Activated CD8-positive, alpha-beta memory T cell treated with anti-CD3 and anti-CD28 coated beads for 1 hour (primary cell): ENCODE results near the gene TFB2M.

Experiments used
- DNase-seq, 2 donors: peaks; one replicate each; pipeline ENCODE4 v3.0.0-alpha.2; 2020; ENCODE audit warnings: low read depth in 1 of 2; ENCODE audit errors: extremely low read depth in 1 of 2

The TFB2M gene

DNA sequence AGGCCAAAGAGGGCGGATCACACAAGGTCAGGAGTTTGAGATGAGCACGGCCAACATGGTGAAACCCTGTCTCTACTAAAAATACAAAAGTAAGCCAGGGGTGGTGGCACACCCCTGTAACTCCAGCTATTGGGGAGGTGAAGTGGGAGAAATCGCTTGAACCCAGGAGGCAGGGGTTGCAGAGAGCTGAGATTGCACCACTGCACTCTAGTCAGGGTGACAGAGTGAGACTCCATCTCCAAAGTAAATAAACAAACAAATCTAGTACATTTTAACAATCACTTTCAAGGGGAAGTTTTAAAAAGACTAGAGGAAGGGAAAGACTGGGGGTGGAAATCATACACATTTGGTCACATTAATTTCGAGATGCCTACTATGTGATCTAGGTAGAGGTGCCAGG, 6.8 kb downstream of the TFB2M start:
- no peak for DNase-seq

DNA sequence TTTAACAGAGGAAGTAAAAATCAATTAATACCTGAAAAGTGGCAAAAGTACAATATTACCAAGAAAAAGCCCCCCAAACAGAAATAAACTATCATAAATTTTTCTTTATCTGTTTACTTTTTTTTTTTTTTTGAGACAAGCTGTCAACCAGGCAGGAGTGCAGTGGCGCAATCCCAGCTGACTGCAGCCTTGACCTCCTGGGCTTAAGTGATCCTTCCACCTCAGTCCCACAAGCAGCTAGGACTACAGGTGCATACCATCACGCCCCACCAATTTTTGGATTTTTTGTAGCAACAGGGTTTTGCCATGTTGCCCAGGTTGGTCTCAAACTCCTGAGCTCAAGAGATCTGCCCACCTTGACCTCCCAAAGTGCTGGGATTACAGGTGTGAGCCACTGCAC, 8.0 kb downstream of the TFB2M start:
- no peak for DNase-seq

DNA sequence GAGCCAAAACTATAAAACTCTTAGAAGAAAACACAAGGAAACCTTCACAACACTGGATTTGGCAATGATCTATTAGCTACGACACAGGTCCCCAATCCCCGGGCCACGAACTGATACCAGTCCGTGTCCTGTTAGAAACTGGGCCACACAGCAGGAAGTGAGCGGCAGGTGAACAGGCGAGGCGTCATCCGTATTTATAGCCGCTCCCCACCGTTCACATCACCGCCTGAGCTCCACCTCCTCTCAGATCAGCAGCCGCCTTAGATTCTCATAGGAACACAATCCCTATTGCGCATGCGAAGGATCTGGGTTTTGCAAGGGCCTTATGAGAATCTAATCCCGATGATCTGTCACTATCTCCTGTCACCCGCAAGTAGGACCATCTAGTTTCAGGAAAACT, 11.9 kb downstream of the TFB2M start:
- DNase-seq, result no peak

DNA sequence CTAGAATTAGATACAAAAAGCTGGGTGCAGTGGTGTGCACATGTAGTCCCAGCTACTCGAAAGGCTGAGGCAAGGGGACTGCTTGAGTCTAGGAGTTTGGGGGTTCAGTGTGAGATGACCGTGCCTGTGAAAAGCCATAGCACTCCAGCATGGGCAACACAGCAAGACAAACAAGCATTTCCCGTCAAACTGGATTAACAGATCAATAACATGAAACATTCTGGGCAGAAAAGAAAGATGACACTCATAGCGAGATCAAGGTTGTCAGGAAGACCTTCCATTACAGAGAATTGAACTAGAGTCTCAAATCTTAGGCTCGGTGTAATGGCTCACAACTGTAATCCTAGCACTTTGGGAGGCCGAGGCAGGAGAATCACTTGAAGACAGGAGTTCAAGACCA, 14.0 kb downstream of the TFB2M start:
- no peak for DNase-seq

DNA sequence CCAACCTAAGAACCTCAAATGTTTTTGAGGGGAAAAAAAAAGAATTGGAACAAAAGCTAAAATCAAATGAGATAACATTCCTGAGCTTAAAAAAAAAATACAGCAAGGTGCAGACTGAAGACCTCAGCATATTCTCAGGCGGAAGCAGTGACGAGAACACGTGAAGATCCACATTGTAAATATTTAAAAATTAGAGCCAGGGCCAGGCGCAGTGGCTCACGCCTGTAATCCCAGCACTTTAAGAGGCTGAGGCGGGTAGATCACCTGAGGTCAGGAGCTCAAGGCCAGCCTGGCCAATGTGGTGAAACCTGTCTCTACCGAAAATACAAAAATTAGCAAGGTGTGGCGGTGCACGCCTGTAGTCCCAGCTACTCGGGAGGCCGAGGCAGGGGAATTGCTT, 15.7 kb downstream of the TFB2M start:
- DNase-seq, result no peak

DNA sequence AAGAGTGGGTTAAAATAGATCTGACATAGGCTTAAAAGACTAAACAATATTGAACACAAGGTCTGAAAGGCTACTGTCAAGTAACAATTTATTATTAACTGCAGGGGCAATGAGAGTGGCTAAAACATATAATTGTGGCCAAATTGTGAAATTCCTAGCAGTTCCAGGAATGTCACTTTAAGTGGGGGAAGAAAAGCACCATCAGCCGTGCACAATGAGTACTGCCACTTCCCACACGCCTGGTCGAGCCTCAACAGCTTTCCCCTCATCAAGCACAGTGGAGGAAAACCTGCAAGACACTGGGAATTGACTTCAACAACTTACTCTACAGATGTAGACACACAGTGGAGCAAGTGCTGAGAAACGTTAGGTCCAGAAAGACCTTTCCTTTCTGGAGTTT, 16.4 kb downstream of the TFB2M start:
- DNase-seq, result no peak

DNA sequence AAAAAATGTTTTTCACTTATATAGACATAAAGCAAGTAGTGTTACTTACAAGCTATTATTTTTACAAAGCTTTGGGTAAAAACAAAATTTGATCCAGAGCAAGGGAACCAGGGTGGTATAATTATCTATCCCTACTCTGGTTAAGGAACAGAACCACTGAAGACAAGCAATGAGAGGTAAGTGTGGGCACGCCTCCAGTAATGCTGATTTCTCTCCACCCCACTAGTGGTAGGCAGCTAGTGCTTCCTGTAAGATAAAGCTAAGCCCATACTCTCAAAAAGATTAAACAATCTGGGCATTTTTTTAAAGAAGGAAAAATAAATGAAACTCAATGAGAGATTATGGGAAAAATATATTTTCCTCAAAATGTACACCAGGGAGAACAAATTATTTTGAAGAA, 22.1 kb downstream of the TFB2M start:
- DNase-seq, result no peak

DNA sequence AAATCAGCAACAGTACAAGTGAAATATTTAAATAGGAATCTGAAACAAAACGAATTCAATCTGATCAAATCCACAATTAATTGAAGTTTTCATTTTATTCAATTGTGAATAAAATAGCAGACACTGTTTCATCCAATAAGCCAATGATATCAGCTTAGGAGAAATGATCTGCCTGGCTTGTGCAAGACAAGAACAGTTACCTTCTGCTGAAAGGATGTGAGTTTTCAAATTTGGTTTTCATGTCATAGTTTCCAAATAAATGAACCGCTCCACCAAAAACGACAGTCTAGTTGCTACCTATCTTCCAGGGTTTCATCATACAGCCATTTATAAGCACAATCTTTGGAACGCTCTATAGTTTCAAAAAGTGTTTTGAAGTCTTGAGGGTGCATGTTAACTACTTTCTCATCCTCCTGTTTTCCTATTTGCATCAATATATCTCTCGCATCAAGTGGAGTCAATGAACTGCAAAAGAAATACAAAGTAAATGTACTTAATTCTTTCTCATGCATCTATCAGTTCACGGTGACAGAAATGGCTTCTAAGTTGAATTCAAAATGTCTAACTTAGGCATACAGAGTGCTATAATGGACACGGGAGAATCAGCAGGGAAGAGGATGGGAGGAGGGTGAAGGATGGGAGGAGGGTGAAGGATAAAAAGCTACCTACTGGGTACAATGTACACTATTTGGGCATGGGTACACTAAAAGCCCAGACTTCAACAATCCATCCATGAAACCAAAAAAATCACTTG, 25.1 kb downstream of the TFB2M start:
- no peak for DNase-seq

DNA sequence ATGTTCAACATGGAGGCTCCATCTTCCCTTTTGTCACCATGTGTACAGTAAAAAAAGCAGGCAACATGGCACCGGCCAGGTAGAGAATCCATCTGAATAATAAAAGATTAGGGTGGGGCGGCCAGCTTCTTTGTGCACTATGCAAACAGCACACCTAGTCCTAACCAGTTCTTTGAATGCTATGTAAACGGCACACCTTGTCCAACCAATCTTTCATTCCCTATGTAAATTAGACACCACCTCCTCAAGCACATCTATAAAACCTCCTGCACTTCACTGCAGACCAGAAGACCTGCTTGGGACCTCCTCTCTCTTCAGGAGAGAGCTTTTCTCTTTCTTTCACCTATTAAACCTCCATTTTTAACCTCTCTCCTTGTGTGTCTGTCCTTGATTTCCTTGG, 28.2 kb downstream of the TFB2M start:
- DNase-seq, result no peak

DNA sequence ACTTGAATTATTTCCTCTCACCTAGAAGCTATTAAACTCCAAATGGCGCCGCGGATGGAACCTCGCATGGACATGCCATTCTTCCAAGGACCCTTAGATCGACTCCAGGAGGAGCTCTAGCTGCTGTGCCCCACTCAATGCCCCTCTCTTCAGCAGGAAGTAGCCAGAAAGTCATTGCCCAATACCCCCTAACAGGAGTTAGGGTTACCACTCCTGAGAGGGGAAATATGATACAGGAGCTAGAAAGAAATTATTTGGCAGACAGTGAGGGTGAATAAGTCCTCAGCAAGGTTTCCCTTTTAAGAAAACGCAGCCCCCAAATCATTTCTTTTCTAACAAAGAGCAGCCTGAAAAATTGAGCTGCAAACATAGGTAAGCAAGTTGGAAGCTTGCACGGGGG, 28.6 kb downstream of the TFB2M start:
- DNase-seq, result no peak

DNA sequence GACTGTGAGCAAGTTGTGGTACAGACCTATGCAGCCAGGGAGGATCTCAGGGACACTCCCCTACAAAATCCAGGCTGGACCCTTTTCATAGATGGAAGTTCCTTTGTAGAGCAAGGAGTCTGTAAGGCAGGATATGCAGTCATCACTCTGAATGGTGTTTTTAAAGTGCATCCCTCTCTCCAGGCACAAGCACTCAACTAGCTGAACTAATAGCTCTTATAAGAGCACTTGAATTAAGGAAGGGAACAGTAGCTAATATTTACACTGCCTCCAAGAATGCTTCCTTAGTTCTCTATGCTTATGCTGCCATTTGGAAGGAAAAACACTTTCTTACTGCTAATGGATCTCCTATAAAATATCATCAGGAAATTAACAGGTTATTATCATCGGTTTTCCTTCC, 31.9 kb downstream of the TFB2M start:
- no peak for DNase-seq

DNA sequence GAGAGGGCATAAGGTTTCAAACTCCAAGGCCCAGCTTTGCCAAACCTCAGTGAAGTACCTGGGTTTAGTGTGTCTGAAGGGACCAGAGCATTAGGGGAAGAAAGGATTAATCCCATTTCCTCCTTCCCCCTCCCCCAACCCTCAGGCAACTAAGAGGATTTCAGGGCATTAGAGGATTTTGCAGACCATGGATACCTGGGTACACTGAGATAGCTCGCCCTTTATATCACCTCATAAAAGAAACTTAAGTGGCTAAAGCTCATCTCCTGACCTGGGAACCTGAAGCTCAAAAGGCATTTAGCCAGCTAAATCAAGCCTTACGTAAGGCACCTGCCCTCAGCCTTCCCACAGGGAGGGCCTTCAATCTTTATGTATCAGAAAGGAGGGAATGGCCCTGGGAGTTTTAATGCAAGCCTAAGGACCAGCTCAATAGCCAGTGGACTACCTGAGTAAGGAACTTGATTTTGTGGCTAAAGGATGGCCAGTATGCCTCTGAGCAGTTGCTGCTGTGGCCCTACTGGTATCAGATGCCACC, 32.6 kb downstream of the TFB2M start:
- DNase-seq, result no peak

DNA sequence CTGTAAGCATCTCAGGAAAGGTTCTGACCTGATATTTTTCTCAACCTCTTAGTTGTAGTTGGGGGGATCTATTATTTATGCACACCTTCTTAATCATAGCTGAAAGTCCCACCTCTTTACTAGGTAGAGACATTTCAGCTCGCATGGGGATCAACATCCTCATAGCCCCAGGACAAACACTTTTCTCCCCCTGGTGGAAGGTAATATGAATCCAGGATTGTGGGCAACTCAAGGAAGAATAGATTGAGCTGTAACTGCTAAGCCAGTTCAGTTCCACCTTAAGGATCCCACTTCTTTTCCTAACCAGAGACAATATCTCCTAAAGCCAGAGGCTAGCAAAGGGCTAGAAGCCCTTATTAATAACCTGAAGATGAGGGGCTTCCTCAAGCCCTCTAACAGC, 33.5 kb downstream of the TFB2M start:
- DNase-seq, result no peak

DNA sequence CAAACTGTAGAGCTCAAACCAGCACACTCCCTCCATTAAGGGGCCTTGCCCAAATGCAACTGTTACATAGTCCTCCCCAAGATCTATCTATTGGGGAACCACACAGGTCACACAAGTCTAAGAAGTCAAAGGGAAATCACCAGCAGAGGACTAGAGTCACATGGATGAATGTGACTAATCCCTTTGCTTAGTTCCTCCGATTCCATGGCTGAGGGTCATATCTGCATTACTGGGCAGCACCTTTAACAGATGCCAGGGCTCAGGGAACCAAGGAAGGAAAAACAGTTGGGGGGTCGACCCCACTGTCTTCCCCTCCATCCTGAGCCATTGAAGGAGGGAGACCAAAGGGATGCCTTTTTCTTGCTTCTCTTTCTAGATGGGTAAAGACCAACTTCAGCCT, 35.6 kb downstream of the TFB2M start:
- no peak for DNase-seq

DNA sequence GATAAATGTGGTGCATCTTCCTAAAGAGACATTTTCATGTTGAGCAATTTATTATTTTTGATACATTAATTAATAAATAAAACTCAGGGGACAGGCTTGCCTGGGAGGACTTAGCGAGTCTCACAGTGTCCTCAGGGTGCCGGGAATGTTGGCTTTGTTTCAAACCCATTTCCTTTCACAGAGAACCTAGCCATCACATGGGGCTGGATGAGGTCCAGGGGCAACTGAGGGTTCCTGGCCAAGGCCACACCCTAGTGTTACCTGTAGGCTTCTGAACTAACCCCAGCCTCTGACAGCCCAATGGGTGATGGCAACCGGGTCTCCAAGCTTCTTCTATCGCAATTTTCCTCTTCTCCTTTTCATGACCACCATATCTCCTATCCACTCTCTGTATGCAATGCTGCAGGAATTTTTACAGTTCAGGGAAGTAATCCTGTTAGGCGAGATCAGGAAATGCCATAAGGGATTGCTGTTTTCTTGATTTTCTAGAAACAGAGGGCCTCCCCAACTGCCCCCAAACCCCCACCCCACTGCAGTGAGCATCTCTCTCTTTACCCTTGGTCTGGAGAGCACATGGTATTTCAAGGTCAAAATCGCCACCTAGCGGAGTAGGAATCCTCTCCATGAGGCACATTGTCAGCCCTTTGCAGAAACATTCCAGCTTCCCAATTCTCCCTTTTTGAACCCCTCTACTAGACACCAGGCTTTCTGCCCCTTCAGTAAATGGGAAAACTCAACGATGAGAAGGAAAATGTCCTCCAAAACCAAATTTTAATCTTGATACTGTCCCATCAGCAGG, 36.9 kb downstream of the TFB2M start:
- no peak for DNase-seq

DNA sequence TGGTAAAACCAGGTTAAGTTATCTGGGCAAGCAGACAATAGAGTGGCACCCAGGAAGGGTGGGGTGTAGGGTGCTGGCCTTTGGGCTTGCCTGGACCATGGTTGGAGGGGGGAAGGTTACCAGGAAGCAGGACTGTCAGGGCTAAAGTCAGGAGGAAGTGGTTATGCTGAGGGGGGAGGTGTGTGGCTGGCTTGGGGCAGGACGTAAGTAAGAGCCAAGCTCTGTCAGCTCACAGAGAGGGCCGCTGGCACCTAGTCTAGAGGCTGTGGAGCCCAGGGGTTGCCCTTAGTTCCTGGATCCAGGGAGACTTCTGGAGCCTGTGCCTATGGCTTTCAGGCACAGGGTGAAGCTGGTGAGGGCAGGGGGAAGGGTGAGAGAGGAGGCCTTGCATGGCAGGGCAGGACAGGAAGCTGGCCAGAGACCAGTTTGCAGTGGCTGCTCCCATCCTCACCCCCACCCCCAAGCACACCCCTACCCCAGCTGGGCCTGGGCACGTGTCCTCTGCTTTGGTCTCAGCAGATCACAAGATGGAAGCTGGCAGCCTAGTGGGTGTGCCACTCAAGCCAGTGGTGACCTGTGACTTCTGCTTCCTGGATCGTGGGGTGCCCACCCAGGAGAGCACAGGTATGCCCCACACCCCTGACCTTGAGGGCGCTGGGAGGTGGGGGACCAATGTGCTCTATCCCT, 38.5 kb downstream of the TFB2M start:
- DNase-seq, result no peak

DNA sequence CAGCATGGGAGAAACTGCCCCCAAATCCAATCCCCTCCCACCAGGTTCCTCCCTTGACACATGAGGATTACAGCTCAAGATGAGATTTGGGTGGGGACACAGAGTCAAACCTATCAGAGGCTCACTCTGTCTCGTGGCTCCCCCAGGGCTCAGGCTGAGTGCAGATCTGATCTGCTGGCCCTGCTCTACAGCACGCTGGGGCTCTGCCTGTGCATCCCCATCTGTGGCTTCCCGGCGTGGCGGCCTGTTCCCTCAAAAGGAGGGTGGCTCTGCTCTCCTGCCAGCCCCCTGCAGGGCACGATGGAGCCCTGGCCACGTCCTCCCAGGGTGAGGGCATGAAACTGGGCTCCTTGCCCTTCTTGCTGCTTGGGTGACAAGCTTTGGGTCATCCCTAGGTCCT, 39.1 kb downstream of the TFB2M start:
- no peak for DNase-seq

DNA sequence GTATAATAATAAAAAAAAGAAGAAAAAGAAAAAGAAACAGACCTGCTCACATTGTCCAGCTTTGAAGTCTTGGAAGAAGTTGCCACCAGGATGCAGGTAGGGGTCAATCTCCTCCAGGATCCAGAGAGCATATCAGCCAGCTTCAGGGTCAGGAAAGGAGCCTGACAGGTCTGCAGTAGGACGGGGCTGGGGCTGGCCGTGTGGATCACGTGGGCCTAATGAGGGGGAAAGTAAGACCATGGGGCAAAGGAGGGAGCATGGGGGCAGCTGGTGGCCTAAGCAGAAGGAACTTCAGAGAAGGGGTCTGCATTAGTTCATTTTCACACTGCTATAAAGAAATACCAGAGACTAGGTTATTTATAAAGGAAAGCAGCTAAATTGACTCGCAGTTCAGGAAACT, 39.7 kb downstream of the TFB2M start:
- no peak for DNase-seq

DNA sequence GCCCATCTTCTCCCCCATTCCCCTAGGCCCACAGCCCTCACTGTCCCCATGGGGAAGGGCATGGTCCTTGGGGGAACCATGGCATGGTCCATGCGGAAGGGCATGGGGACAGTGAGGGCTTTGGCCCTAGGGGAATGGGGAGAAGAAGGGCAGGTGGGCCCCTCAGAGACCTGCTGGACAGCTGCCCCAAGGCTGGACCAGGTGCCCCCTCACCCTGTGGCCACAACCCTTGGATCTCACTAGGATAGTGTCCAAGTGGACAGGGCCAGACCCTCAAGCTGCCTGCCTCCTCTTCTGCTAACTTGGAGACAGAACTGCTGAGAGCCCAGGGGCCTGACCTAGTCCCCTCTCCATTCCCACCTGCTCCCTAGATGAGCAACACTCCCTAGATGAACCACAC, 46.5 kb downstream of the TFB2M start:
- DNase-seq, result no peak

DNA sequence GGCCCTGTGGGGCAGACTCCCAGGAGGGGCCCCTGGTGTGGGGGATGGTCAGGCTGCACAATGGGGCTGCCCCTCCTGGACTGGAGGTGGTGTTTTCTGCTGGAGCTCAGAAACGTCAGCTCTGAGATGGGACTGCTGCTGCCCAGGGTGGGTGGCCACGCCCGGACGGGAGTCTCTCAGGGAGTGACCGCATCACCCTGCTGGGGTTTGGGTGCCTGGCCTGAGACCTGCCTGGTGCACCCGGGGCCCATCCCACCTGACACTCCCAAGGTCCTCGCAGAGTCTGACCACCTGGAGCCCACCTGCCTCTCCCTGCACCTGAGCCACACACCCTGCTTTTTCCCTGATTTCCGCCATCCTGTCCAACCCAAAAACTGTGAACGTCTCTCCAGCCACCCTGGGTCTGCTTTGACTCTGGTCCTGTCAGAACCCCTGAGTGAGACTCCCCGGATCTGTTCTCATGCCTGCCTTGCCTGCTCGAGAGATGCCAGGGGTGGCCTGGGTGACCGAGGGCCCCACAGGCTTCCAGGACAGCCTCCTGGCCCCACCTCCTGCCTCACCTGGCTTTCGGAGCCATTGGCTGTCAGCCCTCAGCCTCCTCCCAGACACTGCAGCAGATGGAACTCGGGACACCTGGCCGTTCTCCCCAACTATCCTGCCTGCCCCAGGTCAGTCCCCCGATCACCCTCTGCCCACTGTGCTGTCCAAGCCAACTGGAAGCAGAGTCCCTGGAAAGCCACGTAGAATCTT, 47.4 kb downstream of the TFB2M start:
- no peak for DNase-seq

DNA sequence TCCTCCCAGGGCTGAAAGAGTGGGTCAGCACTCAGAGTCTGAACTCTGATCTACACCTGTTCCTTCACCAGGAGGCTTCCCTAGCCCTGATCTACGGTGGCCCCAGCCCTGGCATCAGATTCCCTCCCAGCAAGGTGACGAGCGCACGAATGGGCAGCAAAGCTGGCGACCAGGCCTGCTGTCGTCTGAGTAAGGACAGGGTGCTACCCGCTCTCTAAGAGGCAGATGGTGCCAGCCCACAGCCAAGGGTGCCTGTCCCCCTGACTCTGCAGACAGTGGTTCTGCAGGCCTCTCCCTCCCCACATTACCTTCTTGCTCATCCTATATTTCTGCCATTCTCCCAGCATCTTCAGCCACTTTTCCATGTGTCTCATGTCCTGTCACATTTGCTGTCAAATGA, 48.7 kb downstream of the TFB2M start:
- no peak for DNase-seq
